Activated effector memory CD4-positive, alpha-beta T cell treated with Interleukin-2 at 50 U/mL for 16 hours (primary cell): ENCODE measurements around the gene C19orf25.

Experiments
- DNase-seq: peaks from one replicate; pipeline ENCODE4 v3.0.0-alpha.2; 2020

Gene C19orf25

GRCh38 chr19:1474765-1475351, 4.2 kb downstream of the C19orf25 start:
- DNase-seq, result no peak

- DNase-seq, result no peak
Measured at GRCh38 chr19:1474011-1474764, 4.8 kb downstream of the C19orf25 start.

- no peak for DNase-seq
Measured at GRCh38 chr19:1473085-1473851, 5.7 kb downstream of the C19orf25 start.

- no peak for DNase-seq
Measured at GRCh38 chr19:1472231-1473084, 6.6 kb downstream of the C19orf25 start.

GRCh38 chr19:1471515-1472160, 7.4 kb downstream of the C19orf25 start:
- DNase-seq, result no peak

- no peak for DNase-seq
Measured at GRCh38 chr19:1471010-1471514, 8.0 kb downstream of the C19orf25 start.

GRCh38 chr19:1470305-1471009, 8.6 kb downstream of the C19orf25 start:
- peak; percentile 72 for DNase-seq

GRCh38 chr19:1470055-1470304, 9.0 kb downstream of the C19orf25 start:
- DNase-seq, result no peak

- peak; percentile 16 for DNase-seq
Measured at GRCh38 chr19:1469255-1470054, 9.6 kb downstream of the C19orf25 start.

GRCh38 chr19:1468821-1469254, 10.2 kb downstream of the C19orf25 start:
- no peak for DNase-seq

GRCh38 chr19:1468274-1468820, 10.7 kb downstream of the C19orf25 start:
- DNase-seq, result no peak

GRCh38 chr19:1467490-1468273, 11.3 kb downstream of the C19orf25 start:
- no peak for DNase-seq

GRCh38 chr19:1467215-1467489, 11.9 kb downstream of the C19orf25 start:
- DNase-seq, result no peak

GRCh38 chr19:1466461-1467214, 12.4 kb downstream of the C19orf25 start:
- no peak for DNase-seq

- no peak for DNase-seq
Measured at GRCh38 chr19:1466018-1466460, 13.0 kb downstream of the C19orf25 start.

GRCh38 chr19:1465191-1466016, 13.6 kb downstream of the C19orf25 start:
- no peak for DNase-seq

- DNase-seq, result no peak
Measured at GRCh38 chr19:1461862-1462261, 17.2 kb downstream of the C19orf25 start.
